ENCODE results near the gene KCNMA1. TPM values are rescaled to one million over a fixed set of nuclear protein-coding genes. Genes with fewer than 3 reads are reported as not detected.

The KCNMA1 gene
- total and polyA plus RNA-seq, 10 of the 15 experiments (the other 5 are each of a cell fraction or from before 2014, with no cell fraction given), result 8.5 to 77.0 (median 21.3) TPM

- FAIRE-seq (no peak), DNase-seq (ENCODE audit: low read depth, low spot score) (no peak), ATAC-seq (no peak)
- Histone ChIP-seq H3K4me2 (ENCODE audit: control insufficient read depth, insufficient read depth) (no peak overlapping the region), H3K36me3 (ENCODE audit: control insufficient read depth in 2 of 2, insufficient read depth in 2 of 2, low read length in 1 of 2) (no peaks in the 10 kb centered on the region; a peak in 1 of 4 replicates), H3K9ac (ENCODE audit: control insufficient read depth, insufficient read depth, low read length) (no peak overlapping the region), H3K9me3 (replicated peaks; ENCODE audit: control insufficient read depth, insufficient read depth, low read length) (no peaks in the 10 kb centered on the region), H3K4me1 (ENCODE audit: control insufficient read depth, insufficient read depth, low read length) (no peaks in the 10 kb centered on the region), H2AFZ (ENCODE audit: control insufficient read depth, low read depth, low read length) (no peak overlapping the region), H3K27ac (ENCODE audit: control insufficient read depth, insufficient read depth) (no peak overlapping the region), H4K20me1 (ENCODE audit: control insufficient read depth, insufficient read depth) (no peaks in the 10 kb centered on the region), H3K27me3 (replicated peaks in 1 of 2; ENCODE audit: control insufficient read depth in 2 of 2, insufficient read depth in 2 of 2, low read length in 1 of 2) (no peaks in the 10 kb centered on the region), H3K79me2 (ENCODE audit: control insufficient read depth, insufficient read depth, low read length) (no peaks in the 10 kb centered on the region), H3K4me3 (no peak overlapping the region)
- 39% methylated on average over 1 of the region's 1 CpG for WGBS (ENCODE audit: insufficient coverage, insufficient replicate concordance, low lambda C conversion rate, missing lambda C conversion rate)
- RAD21 ChIA-PET (ENCODE audit: unreplicated experiment), result interaction anchor here (1.0 kb wide), 1 partner anchor 77 kb away, joined by 3 read pairs; no protein-coding TSS in a partner anchor
- in situ Hi-C loops (cut with MboI) (no loop called here), intact Hi-C loops (cut with micrococcal nuclease; ENCODE audit: unreplicated experiment) (no loop called here)
- SMC1A ChIA-PET (ENCODE audit: uncharacterized antibody, unreplicated experiment), result interaction anchor here (0.7 to 1.3 kb wide), 3 partner anchors 9 to 16 kb away, joined by 3 to 4 read pairs (median 3); no protein-coding TSS in a partner anchor
- BruUV-seq (replicated peaks), result no TSS peak
- POLR2A ChIA-PET, result no interaction called here
- TF ChIP-seq IRF4 (IDR thresholded peaks at IDR 0.05; ENCODE audit: low read depth, low read length) (no peak), NR2C1 (IDR thresholded peaks at IDR 0.05) (no peak), TCF12 (IDR thresholded peaks at IDR 0.05; ENCODE audit: low read depth, low read length) (no peak), ATF7 (IDR thresholded peaks at IDR 0.05; ENCODE audit: low read depth) (no peak), BRCA1 (IDR thresholded peaks at IDR 0.05; ENCODE audit: low read depth, low read length) (no peak), SUPT20H (IDR thresholded peaks at IDR 0.05; ENCODE audit: borderline replicate concordance, control insufficient read depth, low read depth, low read length) (no peak), PML (IDR thresholded peaks at IDR 0.05; ENCODE audit: low read length) (no peak), SREBF1 (IDR thresholded peaks at IDR 0.05; ENCODE audit: low read length) (no peak)
- CTCF ChIA-PET, result interaction anchor here (1.3 kb wide), 1 partner anchor 9 kb away, joined by 3 read pairs; no protein-coding TSS in a partner anchor
Measured at GRCh38 chr10:77546042-77546441, 91.6 kb downstream of the KCNMA1 start.

- Histone ChIP-seq H3K9ac (ENCODE audit: control insufficient read depth, insufficient read depth, low read length) (no peak overlapping the region), H3K27me3 (replicated peaks in 1 of 2; ENCODE audit: control insufficient read depth in 2 of 2, insufficient read depth in 2 of 2, low read length in 1 of 2) (no peaks in the 10 kb centered on the region), H3K4me1 (ENCODE audit: control insufficient read depth, insufficient read depth, low read length) (no peaks in the 10 kb centered on the region), H3K27ac (ENCODE audit: control insufficient read depth, insufficient read depth) (no peak overlapping the region), H4K20me1 (ENCODE audit: control insufficient read depth, insufficient read depth) (no peaks in the 10 kb centered on the region), H3K4me3 (no peak overlapping the region), H3K36me3 (ENCODE audit: control insufficient read depth in 2 of 2, insufficient read depth in 2 of 2, low read length in 1 of 2) (no peaks in the 10 kb centered on the region; a peak in 1 of 4 replicates), H3K4me2 (ENCODE audit: control insufficient read depth, insufficient read depth) (no peak overlapping the region), H3K79me2 (ENCODE audit: control insufficient read depth, insufficient read depth, low read length) (no peaks in the 10 kb centered on the region), H3K9me3 (replicated peaks; ENCODE audit: control insufficient read depth, insufficient read depth, low read length) (no peaks in the 10 kb centered on the region), H2AFZ (ENCODE audit: control insufficient read depth, low read depth, low read length) (no peak overlapping the region)
- ATAC-seq (no peak), FAIRE-seq (no peak), DNase-seq (ENCODE audit: low read depth, low spot score) (no peak)
- no TSS peak for BruUV-seq (replicated peaks)
- in situ Hi-C loops (cut with MboI) (no loop called here), intact Hi-C loops (cut with micrococcal nuclease; ENCODE audit: unreplicated experiment) (no loop called here)
- ChIA-PET RAD21 (ENCODE audit: unreplicated experiment) (interaction anchor here (1.0 kb wide), 1 partner anchor 78 kb away, joined by 3 read pairs; no protein-coding TSS in a partner anchor), SMC1A (ENCODE audit: uncharacterized antibody, unreplicated experiment) (interaction anchor here (1.3 kb wide), 1 partner anchor 12 kb away, joined by 4 read pairs; no protein-coding TSS in a partner anchor), POLR2A (no interaction called here), CTCF (no interaction called here)
- WGBS (ENCODE audit: insufficient coverage, insufficient replicate concordance, low lambda C conversion rate, missing lambda C conversion rate), result 30% methylated on average over 7 of the region's 7 CpGs
- TF ChIP-seq BACH1 (IDR thresholded peaks at IDR 0.05; ENCODE audit: borderline replicate concordance), result no peak
- TF ChIP-seq MLLT1 (IDR thresholded peaks at IDR 0.05), result no peak
- no peak for TF ChIP-seq FOS (IDR thresholded peaks at IDR 0.05; ENCODE audit: borderline replicate concordance, extremely low read depth, insufficient read length)
- no peak for TF ChIP-seq PRDM15 (CRISPR knock-in tag; IDR thresholded peaks at IDR 0.05)
- TF ChIP-seq MYC (IDR thresholded peaks at IDR 0.05; ENCODE audit: insufficient read depth, insufficient read length, insufficient replicate concordance, low read length, severe bottlenecking), result no peak
- TF ChIP-seq EED (IDR thresholded peaks at IDR 0.05; ENCODE audit: low read depth), result no peak
- TF ChIP-seq SUPT20H (IDR thresholded peaks at IDR 0.05; ENCODE audit: borderline replicate concordance, control insufficient read depth, low read depth, low read length), result no peak
Measured at GRCh38 chr10:77545585-77545984, 92.0 kb downstream of the KCNMA1 start.
